IMR-90 (cell line): ENCODE results near the gene FOXA2. TPM values are rescaled to one million over a fixed set of nuclear protein-coding genes. Genes with fewer than 3 reads are reported as not detected.

Experiments
- ATAC-seq: fragments of 200-7000 bp; cut with Tn5 transposase; 2 replicates; pipeline ENCODE4 v1.9.1; 2020; ENCODE audit warnings: low read depth, mild to moderate bottlenecking, moderate library complexity
- BruUV-seq: library from RNA; stranded (reverse); fragments of 400-500 nt; replicated peaks from 2 replicates; lab custom pipeline; 2021; lab: Mats Ljungman, UMichigan
- CTCF ChIA-PET: fragments of 300-600 bp; formaldehyde crosslinking; extraction: SDS; loops from one replicate; lab custom pipeline; 2021; ENCODE audit warnings: antibody characterized with exemption; lab: Yijun Ruan, JAX
- POLR2A ChIA-PET: fragments of 300-600 bp; sonication (Branson Sonifier 250); formaldehyde crosslinking; loops from one replicate; lab custom pipeline; 2022; ENCODE audit warnings: antibody characterized with exemption; ENCODE audit not compliant: unreplicated experiment; lab: Charles Lee
- DNase-seq: peaks from one replicate; pipeline ENCODE4 v3.0.0; 2013
- H2AFZ ChIP-seq: replicated peaks from 2 replicates; pipeline ENCODE3; 2013; ENCODE audit warnings: low read length, mild to moderate bottlenecking; ENCODE audit not compliant: poor library complexity
- H2AK5ac ChIP-seq: 2 replicates; pipeline ENCODE4 v1.6.1; 2013; ENCODE audit warnings: low read depth, low read length, inconsistent platforms
- H2AK9ac ChIP-seq: replicated peaks from 2 replicates; pipeline ENCODE3; 2013; ENCODE audit warnings: mild to moderate bottlenecking, low read depth, low read length, moderate library complexity; ENCODE audit not compliant: poor library complexity
- H2BK120ac ChIP-seq: 2 replicates; pipeline ENCODE4 v1.6.1; 2013; ENCODE audit warnings: low read depth, low read length, inconsistent platforms
- H2BK15ac ChIP-seq: 3 replicates; pipeline ENCODE4 v1.6.1; 2013; ENCODE audit warnings: low read depth, low read length, inconsistent platforms
- H2BK20ac ChIP-seq: 2 replicates; pipeline ENCODE4 v1.6.1; 2013; ENCODE audit warnings: low read depth, mild to moderate bottlenecking, inconsistent platforms, low read length, moderate library complexity
- H2BK5ac ChIP-seq: 2 replicates; pipeline ENCODE4 v1.6.1; 2013; ENCODE audit warnings: mild to moderate bottlenecking, low read depth, low read length, inconsistent platforms; ENCODE audit not compliant: poor library complexity, severe bottlenecking
- H3K14ac ChIP-seq: replicated peaks from 2 replicates; pipeline ENCODE4 v1.6.1; 2013; ENCODE audit warnings: low read depth, low read length, inconsistent platforms
- H3K18ac ChIP-seq: 2 replicates; pipeline ENCODE4 v1.6.1; 2013; ENCODE audit warnings: low read depth, low read length, control low read depth
- H3K23ac ChIP-seq: 2 replicates; pipeline ENCODE4 v1.6.1; 2013; ENCODE audit warnings: low read depth, low read length, inconsistent platforms
- H3K27ac ChIP-seq: 2 replicates; pipeline ENCODE4 v1.5.1; 2013; ENCODE audit warnings: mild to moderate bottlenecking, control low read depth, low read length; ENCODE audit not compliant: insufficient read depth
- H3K27me3 ChIP-seq: 2 replicates; pipeline ENCODE4 v1.6.1; 2013; ENCODE audit warnings: low read length; ENCODE audit not compliant: control insufficient read depth, insufficient read depth
- H3K36me3 ChIP-seq: 2 replicates; pipeline ENCODE4 v1.6.1; 2013; ENCODE audit warnings: low read length, mixed read lengths; ENCODE audit not compliant: control insufficient read depth, insufficient read depth
- H3K4ac ChIP-seq: 2 replicates; pipeline ENCODE4 v1.6.1; 2013; ENCODE audit warnings: low read depth, low read length, inconsistent platforms
- H3K4me1 ChIP-seq: 2 replicates; pipeline ENCODE4 v1.6.1; 2013; ENCODE audit warnings: low read length, mixed read lengths; ENCODE audit not compliant: control insufficient read depth, insufficient read depth
- H3K4me2 ChIP-seq: 2 replicates; pipeline ENCODE4 v1.6.1; 2013; ENCODE audit warnings: low read depth, mild to moderate bottlenecking, control low read depth, low read length, moderate library complexity
- H3K4me3 ChIP-seq: 2 replicates; pipeline ENCODE4 v1.5.1; 2013; ENCODE audit warnings: low read depth, mild to moderate bottlenecking, control low read depth, low read length, moderate library complexity; ENCODE audit not compliant: insufficient read depth
- H3K56ac ChIP-seq: 2 replicates; pipeline ENCODE4 v1.6.1; 2013; ENCODE audit warnings: low read length, inconsistent platforms; ENCODE audit not compliant: insufficient read depth; ENCODE audit errors: extremely low read depth
- H3K79me1 ChIP-seq, 2 experiments: 2 replicates each; pipeline ENCODE4 v1.6.1; 2013; ENCODE audit warnings: low read length in 2 of 2, inconsistent platforms in 1 of 2, low read depth in 1 of 2
- H3K9ac ChIP-seq: 2 replicates; pipeline ENCODE4 v1.6.1; 2013; ENCODE audit warnings: low read depth, low read length, control low read depth
- H3K9me1 ChIP-seq: 2 replicates; pipeline ENCODE4 v1.6.1; 2013; ENCODE audit warnings: low read length, inconsistent platforms; ENCODE audit not compliant: insufficient read depth
- H3K9me3 ChIP-seq: 2 replicates; pipeline ENCODE4 v1.6.1; 2013; ENCODE audit warnings: low read length; ENCODE audit not compliant: control insufficient read depth, insufficient read depth
- H4K20me1 ChIP-seq: 2 replicates; pipeline ENCODE4 v1.6.1; 2013; ENCODE audit warnings: low read length, inconsistent platforms; ENCODE audit not compliant: insufficient read depth
- H4K5ac ChIP-seq: 2 replicates; pipeline ENCODE4 v1.6.1; 2013; ENCODE audit warnings: mild to moderate bottlenecking, low read depth, low read length, control low read depth
- H4K8ac ChIP-seq, 2 experiments: 2 replicates each; pipeline ENCODE4 v1.6.1; 2013; ENCODE audit warnings: low read depth in 2 of 2, low read length in 2 of 2, control low read depth in 1 of 2, inconsistent platforms in 1 of 2
- H4K91ac ChIP-seq: 2 replicates; pipeline ENCODE4 v1.6.1; 2013; ENCODE audit warnings: low read depth, low read length, inconsistent platforms; ENCODE audit not compliant: insufficient read depth
- POLR2A ChIP-seq: IDR thresholded peaks from 2 replicates; pipeline ENCODE4 v1.6.1; 2012; ENCODE audit warnings: mild to moderate bottlenecking, low read depth, low read length
- RCOR1 ChIP-seq: IDR thresholded peaks from 2 replicates; pipeline ENCODE4 v1.6.1; 2012; ENCODE audit warnings: mild to moderate bottlenecking, low read length, improper control_type of control experiment; ENCODE audit not compliant: insufficient replicate concordance
- WGBS, 2 experiments: methylation state at CpG; one replicate each; pipeline versions ENCODE4 v1.1.5 to v1.1.7; 2013; ENCODE audit warnings: missing lambda C conversion rate in 2 of 2; ENCODE audit not compliant: insufficient read length in 1 of 2; ENCODE audit errors: extremely low coverage in 2 of 2; 5-methylcytosine and 5-hydroxymethylcytosine counted together
- dilution Hi-C: fragments of 300-500 bp; cut with HindIII; formaldehyde crosslinking; loops from one replicate; pipeline ENCODE4 v1.14.3; 2018; ENCODE audit warnings: low sequenced_read_pairs; ENCODE audit not compliant: unreplicated experiment
- in situ Hi-C: fragments of 300-500 bp; cut with MboI; formaldehyde crosslinking; loops from 3 replicates; pipeline ENCODE4 v1.14.3; 2019; ENCODE audit warnings: low sequenced_read_pairs, inconsistent platforms, mixed read lengths
- intact Hi-C: fragments of 100-400 bp; cut with micrococcal nuclease; formaldehyde crosslinking; loops from 2 replicates; pipeline ENCODE4 v1.10.0; 2022
- polyA plus RNA-seq, 3 experiments: library from polyadenylated mRNA; depleted of rRNA; stranded (reverse); fragments of >200 nt; gene quantifications; 2 replicates each; pipeline ENCODE4 v1.2.3, GENCODE V29; 2012; ENCODE audit warnings: low replicate concordance in 1 of 3
- total RNA-seq: library from RNA; depleted of rRNA; stranded (reverse); fragments of >200 nt; gene quantifications from 2 replicates; pipeline ENCODE4 v1.2.3, GENCODE V29; 2012
- TF ChIP-seq, protein P1 (sequence below): fragments of 150-350 bp; IDR thresholded peaks from 2 replicates; pipeline ENCODE4 v1.6.1; 2016; ENCODE audit warnings: low read depth, mild to moderate bottlenecking, low read length, moderate library complexity, borderline replicate concordance

Gene FOXA2
- total and polyA plus RNA-seq, 2 of the 4 experiments (the other 2 are of a cell fraction), result not detected

DNA sequence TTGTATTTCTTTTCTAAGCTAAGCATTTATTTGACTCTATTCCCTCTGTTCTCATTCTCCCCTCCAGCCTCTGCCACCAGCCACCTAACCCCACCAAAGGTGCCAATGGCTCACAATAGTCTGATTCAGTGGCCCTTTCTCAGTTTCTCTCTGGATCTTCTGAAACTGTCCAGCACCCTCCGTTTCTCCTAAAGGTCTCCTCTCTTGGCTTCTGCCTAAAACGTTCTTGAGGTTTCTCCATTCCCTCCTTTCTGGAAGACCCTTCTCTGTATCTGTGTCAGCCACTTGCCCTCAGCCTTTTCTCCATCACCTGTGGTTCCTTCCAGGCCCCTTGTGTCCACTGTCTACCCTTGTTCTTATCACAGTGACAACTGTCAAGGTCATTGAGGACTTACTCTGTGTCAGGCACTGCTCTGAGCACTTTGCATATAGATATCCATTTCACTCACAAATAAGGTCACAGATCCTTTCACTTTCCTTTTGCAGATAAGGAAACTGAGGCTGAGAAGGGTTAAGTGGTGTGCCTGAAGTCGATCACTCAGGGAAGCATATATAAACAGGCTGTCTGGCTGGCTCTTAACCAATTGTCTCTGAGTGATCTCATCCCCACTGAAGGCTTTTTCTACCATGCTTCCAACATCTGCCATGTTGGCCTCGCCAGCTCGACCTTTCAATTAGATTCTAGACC lies 48.1 kb downstream of the FOXA2 start:
- no TSS peak for BruUV-seq
- H2BK120ac ChIP-seq, result no peak overlapping the region
- H4K8ac ChIP-seq, result no peak overlapping the region
- no peak overlapping the region for H3K9ac ChIP-seq
- POLR2A ChIA-PET, result no interaction called here
- no peak overlapping the region for H4K91ac ChIP-seq
- CTCF ChIA-PET, result no interaction called here
- no peak overlapping the region for H2AFZ ChIP-seq
- no peaks in the 10 kb centered on the region for H3K4me1 ChIP-seq
- H2AK5ac ChIP-seq, result no peak overlapping the region
- H2BK20ac ChIP-seq, result no peak overlapping the region
- H3K14ac ChIP-seq, result no peak overlapping the region
- intact Hi-C loops, result no loop called here
- 11% methylated on average over 2 of the region's 5 CpGs; no CpG with 5 or more reads in 1 of the 2 experiments for WGBS, 2 experiments
- no peak overlapping the region for H3K18ac ChIP-seq
- H2BK15ac ChIP-seq, result no peak overlapping the region
- no peaks in the 10 kb centered on the region for H3K79me1 ChIP-seq
- H4K5ac ChIP-seq, result no peak overlapping the region
- H3K23ac ChIP-seq, result no peak overlapping the region
- no peak overlapping the region for H3K4me3 ChIP-seq
- H3K27me3 ChIP-seq, result no peaks in the 10 kb centered on the region
- H2BK5ac ChIP-seq, result no peak overlapping the region
- no peaks in the 10 kb centered on the region for H3K36me3 ChIP-seq
- in situ Hi-C loops, result no loop called here
- H3K9me1 ChIP-seq, result no peaks in the 10 kb centered on the region
- H3K4ac ChIP-seq, result no peak overlapping the region
- H3K4me2 ChIP-seq, result no peak overlapping the region
- dilution Hi-C loops, result no loop called here
- H4K20me1 ChIP-seq, result no peaks in the 10 kb centered on the region
- H3K56ac ChIP-seq, result no peak overlapping the region
- H2AK9ac ChIP-seq, result no peak overlapping the region
- no peak overlapping the region for H3K27ac ChIP-seq
- no peak for TF ChIP-seq POLR2A
- no peak for TF ChIP-seq RCOR1
- TF ChIP-seq, protein P1, sequence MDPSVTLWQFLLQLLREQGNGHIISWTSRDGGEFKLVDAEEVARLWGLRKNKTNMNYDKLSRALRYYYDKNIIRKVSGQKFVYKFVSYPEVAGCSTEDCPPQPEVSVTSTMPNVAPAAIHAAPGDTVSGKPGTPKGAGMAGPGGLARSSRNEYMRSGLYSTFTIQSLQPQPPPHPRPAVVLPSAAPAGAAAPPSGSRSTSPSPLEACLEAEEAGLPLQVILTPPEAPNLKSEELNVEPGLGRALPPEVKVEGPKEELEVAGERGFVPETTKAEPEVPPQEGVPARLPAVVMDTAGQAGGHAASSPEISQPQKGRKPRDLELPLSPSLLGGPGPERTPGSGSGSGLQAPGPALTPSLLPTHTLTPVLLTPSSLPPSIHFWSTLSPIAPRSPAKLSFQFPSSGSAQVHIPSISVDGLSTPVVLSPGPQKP, result no peak
- DNase-seq (no peak), ATAC-seq (no peak)
- H3K9me3 ChIP-seq, result no peaks in the 10 kb centered on the region; the same call in 1 of the 2 replicates
